NCI-H2196 treated with DMSO at 0.1 percent for 48 hours (cell line): ENCODE results near the gene EZH2.
A peak's percentile ranks its signal among the peaks of the same experiment; 100 is the strongest.

Experiments used
- DNase-seq: peaks from one replicate; lab custom pipeline; 2025; ENCODE audit not compliant: unreplicated experiment; lab: John Stamatoyannopoulos, UW

Gene EZH2

DNA sequence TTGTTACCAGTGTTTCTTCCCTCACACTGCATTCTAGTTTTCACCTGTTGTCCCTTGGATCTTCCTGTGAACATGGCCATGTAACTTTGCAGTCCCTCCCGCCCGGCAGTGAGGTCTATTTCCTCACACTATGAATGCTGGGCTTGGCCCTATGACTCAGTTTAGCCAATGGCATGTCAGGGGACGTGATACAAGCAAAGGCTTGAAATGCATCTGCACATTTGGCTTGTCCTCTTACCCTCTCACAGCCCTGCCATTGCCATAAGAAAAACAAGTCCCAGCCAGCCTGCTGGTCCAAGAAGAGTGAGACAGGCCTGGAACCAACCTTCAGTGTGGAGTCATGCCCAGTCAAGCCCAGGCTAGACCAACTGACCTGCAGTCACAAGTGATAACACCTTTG lies 17.1 kb upstream of the EZH2 start:
- DNase-seq, result no peak

DNA sequence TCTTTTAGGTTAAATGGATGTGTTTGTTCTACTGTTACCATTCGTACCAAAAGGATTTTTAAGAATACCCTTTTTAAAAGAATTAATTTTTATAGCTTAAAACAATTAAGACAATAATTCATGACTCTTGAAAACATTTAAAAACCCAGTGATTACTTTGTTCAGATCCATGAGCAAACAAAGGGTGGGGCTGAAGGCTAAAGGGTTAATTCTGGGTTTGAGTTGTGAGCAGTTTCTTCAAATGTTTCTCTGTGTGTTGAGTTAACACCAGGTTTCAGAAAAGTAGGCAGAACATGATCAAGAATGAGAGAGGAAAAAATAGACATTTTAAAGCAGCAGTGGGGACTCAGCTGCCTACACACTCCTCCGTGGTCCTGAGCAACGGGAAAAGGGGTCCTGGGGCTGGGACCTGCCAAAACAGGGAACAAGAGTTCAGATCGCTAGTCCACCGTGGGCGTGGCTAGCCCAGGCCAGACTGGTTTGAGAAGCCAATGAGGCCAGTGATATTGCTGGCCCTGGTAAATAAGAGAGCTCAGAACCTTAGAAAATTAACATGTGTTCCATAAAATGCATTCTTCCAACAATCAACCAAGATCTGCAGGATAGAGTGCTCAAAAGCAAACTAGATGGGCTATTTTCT lies 14.9 kb upstream of the EZH2 start:
- no peak for DNase-seq

- no peak for DNase-seq
Observed at GRCh38 chr7:148894591-148894990, 10.5 kb upstream of the EZH2 start.

DNA sequence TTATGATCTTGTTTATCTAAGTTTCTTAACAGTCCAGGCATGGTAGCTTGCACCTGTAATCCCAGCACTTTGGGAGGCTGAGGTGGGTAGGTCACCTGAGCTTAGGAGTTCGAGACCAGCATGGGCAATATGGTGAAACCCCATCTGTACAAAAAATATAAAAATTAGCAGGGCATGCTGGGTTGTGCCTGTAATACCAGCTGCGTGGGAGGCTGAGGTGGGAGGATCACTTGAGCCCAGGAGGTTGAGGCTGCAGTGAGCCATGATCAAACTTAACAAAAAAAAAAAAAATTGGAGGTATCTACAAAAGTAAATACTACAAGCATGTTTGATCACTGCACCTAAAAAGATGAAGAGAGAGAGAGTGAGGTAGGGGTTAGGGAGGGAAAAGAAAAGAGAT lies 9.0 kb upstream of the EZH2 start:
- no peak for DNase-seq

- DNase-seq, result no peak
Observed at GRCh38 chr7:148888300-148888699, 4.2 kb upstream of the EZH2 start.

DNA sequence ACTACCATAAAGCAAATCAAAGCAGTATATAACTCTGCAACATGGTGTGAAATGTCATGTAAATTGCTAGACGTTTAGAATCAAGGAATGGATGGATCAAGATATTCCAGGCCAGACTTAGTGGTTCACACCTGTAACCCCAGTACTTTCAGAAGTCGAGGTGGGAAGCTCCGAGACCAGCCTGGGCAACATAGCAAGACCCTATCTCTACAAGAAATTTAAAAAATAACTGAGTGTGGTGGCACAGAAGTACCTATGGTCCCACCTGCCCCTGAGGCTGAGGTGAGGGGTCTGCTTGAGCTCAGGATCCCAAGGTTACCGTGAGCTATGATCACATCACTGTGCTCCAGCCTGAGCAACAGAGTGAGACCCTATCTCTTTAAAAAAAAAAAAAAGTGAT lies 2.8 kb upstream of the EZH2 start:
- DNase-seq, result no peak

DNA sequence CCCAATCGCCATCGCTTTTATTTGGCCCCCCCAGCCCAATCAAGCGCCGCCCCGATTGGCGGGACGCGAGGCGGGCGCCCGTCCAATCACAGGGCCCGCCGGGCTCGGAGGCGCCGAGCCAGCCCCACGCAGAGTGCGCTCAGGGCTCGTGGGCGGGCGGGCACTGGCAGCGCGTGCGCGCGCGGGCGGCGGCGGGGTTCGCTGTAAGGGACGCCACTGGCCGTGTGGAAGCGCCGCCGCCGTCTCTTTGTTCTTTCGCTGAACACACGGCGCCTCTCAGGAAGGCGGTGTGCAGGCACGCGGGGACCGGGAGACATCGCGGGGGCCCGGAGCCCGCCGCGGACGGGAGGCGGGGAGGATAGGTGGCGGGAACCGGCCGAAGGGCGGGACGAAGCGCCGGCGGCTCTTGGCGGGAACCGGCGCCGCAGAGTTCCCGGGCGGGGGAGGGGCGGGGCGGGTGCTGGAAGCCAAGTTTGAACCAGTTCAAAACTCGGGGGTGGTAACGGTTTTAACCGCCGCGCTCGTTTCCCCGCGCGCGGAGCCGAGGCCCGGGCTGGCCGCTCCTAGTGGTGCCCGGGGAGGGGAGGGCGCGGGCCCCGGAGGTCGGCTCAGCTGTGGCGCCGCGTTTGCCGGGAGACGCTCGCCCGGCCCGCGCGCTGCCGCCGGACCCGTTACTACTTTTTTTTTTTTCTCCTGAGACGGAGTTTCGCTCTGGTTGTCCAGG lies 370 bp upstream of the EZH2 start:
- DNase-seq, result peak; percentile 79

GRCh38 chr7:148883266-148884048 lies 634 bp downstream of the EZH2 start:
- DNase-seq, result no peak

DNA sequence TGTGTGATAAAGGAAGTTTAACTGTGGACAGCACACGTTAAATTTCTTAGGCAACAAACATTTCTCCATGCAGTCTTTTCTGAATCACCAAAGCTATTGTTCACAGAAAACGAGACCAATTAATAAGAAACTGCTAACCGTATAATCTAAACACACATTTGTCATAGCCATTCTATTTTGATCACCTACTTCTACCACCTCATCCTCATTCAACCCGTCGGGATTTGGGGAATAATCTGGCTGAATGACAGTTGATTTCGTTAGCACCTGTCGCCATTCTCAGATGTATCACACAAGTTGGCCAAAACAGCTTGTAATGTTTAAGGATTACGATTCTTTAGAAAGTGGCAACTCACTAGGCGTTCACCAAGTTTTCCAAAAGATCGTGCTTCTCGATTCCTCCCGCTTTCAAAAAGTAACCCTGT lies 1.2 kb downstream of the EZH2 start:
- DNase-seq, result no peak

- DNase-seq, result no peak
Observed at GRCh38 chr7:148882192-148882591, 1.9 kb downstream of the EZH2 start.

GRCh38 chr7:148878317-148878716 lies 5.8 kb downstream of the EZH2 start:
- no peak for DNase-seq

- no peak for DNase-seq
Observed at GRCh38 chr7:148877517-148877916, 6.6 kb downstream of the EZH2 start.

GRCh38 chr7:148872188-148872587 lies 11.9 kb downstream of the EZH2 start:
- DNase-seq, result no peak

- no peak for DNase-seq
Observed at GRCh38 chr7:148871551-148871950, 12.5 kb downstream of the EZH2 start.

- no peak for DNase-seq
Observed at GRCh38 chr7:148871030-148871429, 13.1 kb downstream of the EZH2 start.

DNA sequence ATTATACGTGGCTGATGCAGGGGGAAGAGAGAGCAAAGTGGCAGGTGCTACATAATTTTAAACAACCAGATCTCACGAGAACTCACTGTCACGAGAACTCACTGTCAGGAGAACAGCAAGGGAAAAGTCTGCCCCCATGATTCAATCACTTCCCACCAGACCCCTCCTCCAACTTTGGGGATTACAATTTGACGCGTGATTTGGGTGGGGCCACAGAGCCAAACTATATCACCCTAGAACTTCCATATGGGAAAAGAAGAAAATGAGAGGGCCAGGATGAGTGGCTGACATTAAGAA lies 15.8 kb downstream of the EZH2 start:
- no peak for DNase-seq

- no peak for DNase-seq
Observed at GRCh38 chr7:148867596-148868377, 16.3 kb downstream of the EZH2 start.

DNA sequence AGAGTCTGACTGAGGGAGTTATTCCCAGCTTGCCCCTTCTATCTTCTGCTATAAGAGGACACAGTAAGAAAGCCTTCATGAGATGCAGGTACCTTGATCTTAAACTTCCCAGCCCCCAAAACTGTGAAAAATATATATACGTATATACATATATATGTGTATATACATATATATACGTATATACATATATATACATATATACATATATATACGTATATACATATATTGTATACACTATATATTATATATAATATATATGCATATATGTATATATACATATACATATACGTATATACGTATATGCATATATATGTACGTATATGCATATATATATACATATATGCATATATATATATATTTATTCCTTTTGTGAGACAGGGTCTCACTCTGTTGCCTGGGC lies 17.7 kb downstream of the EZH2 start:
- no peak for DNase-seq

- peak; percentile 32 for DNase-seq
Observed at GRCh38 chr7:148865283-148865682, 18.8 kb downstream of the EZH2 start.

DNA sequence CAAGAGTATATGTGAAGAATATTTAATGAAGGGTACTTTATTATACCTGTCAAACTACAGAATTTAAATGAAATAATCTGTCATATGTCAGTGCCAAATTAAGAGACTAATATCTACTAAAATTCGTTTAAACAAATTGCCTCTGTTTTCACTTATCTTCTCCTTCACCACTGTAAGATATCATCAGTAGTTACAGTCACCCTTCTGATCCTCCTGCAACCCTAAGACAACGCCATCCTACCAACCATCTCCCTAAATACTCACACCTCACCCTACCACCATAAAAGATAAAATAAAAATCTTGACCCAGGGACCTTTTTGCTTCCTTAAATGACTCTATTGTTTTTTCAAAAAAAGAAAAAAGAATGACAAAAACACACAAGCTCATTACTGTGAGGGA lies 20.8 kb downstream of the EZH2 start:
- DNase-seq, result no peak

GRCh38 chr7:148862481-148862880 lies 21.6 kb downstream of the EZH2 start:
- DNase-seq, result no peak

- DNase-seq, result no peak
Observed at GRCh38 chr7:148858489-148858888, 25.6 kb downstream of the EZH2 start.
